K562 (cell line): ENCODE data around the gene WT1. TPM values are rescaled to one million over a fixed set of nuclear protein-coding genes. Genes with fewer than 3 reads are reported as not detected.

Experiments used
- E2F1 ChIP-seq: sonication (generic); formaldehyde crosslinking; IDR thresholded peaks from 2 replicates; pipeline ENCODE4 v1.8.1; 2023; ENCODE audit warnings: mild to moderate bottlenecking, missing genetic modification reagents, moderate library complexity
- GABPA ChIP-seq: fragments of 200-800 bp; sonication (Bioruptor generic); conservative IDR thresholded peaks from 2 replicates; pipeline ENCODE4 v1.6.1; 2016; ENCODE audit warnings: low read depth, missing genetic modification characterization, missing compliant biosample characterization
- HBP1 ChIP-seq: fragments of 450-650 bp; formaldehyde crosslinking; IDR thresholded peaks from 2 replicates; pipeline ENCODE4 v1.4.0; 2022; ENCODE audit warnings: missing genetic modification characterization
- MCM3 ChIP-seq: fragments of 450-650 bp; IDR thresholded peaks from 2 replicates; pipeline ENCODE4 v1.6.1; 2016
- MEIS2 ChIP-seq: fragments of 450-650 bp; IDR thresholded peaks from 2 replicates; pipeline ENCODE4 v1.6.1; 2014; ENCODE audit warnings: mild to moderate bottlenecking; ENCODE audit not compliant: partially characterized antibody
- NFYB ChIP-seq: IDR thresholded peaks from 2 replicates; pipeline ENCODE4 v1.6.1; 2011; ENCODE audit warnings: mild to moderate bottlenecking, moderate library complexity; ENCODE audit not compliant: insufficient read length; ENCODE audit errors: extremely low read depth
- SNAPC5 ChIP-seq: fragments of 250-450 bp; sonication (Bioruptor Pico); IDR thresholded peaks from 2 replicates; pipeline ENCODE4 v1.8.0; 2021; ENCODE audit warnings: moderate library complexity, mild to moderate bottlenecking, inconsistent platforms
- STAT5B ChIP-seq: fragments of 250-450 bp; sonication (Bioruptor Pico); IDR thresholded peaks from 2 replicates; pipeline ENCODE4 v1.8.0; 2021; ENCODE audit warnings: mild to moderate bottlenecking, inconsistent platforms
- TAF7 ChIP-seq: fragments of 450-650 bp; IDR thresholded peaks from 2 replicates; pipeline ENCODE4 v1.6.1; 2016; ENCODE audit warnings: missing genetic modification characterization, missing compliant biosample characterization
- YY1 ChIP-seq, 3 experiments: IDR thresholded peaks; 2 replicates each; pipeline ENCODE4 v1.6.1; 2011; ENCODE audit warnings: low read length in 2 of 3, mild to moderate bottlenecking in 2 of 3, moderate library complexity in 2 of 3, borderline replicate concordance in 1 of 3, control low read depth in 1 of 3, low read depth in 1 of 3; ENCODE audit not compliant: insufficient read depth in 3 of 3, insufficient replicate concordance in 2 of 3, control insufficient read depth in 1 of 3, insufficient read length in 1 of 3; ENCODE audit errors: extremely low read depth in 1 of 3
- ZFP36 ChIP-seq: fragments of 150-350 bp; IDR thresholded peaks from 2 replicates; pipeline ENCODE4 v1.6.1; 2018; ENCODE audit warnings: low read length, low read depth; ENCODE audit not compliant: partially characterized antibody
- ZNF407 ChIP-seq: fragments of 450-650 bp; IDR thresholded peaks from 2 replicates; pipeline ENCODE4 v1.6.1; 2016; ENCODE audit warnings: low read depth
- polyA plus RNA-seq, 8 experiments: library from polyadenylated mRNA; depleted of rRNA in 4 of 8; stranded (reverse) in 5 of 8; unstranded in 3 of 8; fragments of >200 nt; fragmentation: Nextera tagmentation in 2 of 8; fragmentation: Illumina TruSeq in 1 of 8; extraction: Ambion mirVana in 2 of 8; extraction: Trizol in 1 of 8; gene quantifications; 2 replicates each; pipeline versions ENCODE4 v1.2.1 to v1.2.3, GENCODE V29; 2011 to 2014; ENCODE audit warnings: inconsistent platforms in 1 of 8, missing spikeins in 1 of 8
- total RNA-seq, 7 experiments: library from RNA; depleted of rRNA in 6 of 7; stranded (reverse); fragments of >200 nt in 6 of 7; fragmentation: Illumina TruSeq in 2 of 7; extraction: Trizol in 2 of 7; gene quantifications; 2 replicates each; pipeline versions ENCODE4 v1.2.1 to v1.2.3, GENCODE V29; 2011 to 2021; ENCODE audit warnings: low replicate concordance in 1 of 7

Gene WT1
- total and polyA plus RNA-seq, 9 of the 15 experiments (the other 6 are each of a cell fraction or from before 2014, with no cell fraction given), result 7.1 to 33.8 (median 19.4) TPM

GRCh38 chr11:32433101-32433913 is 2.0 kb downstream of the WT1 start (continued):
- TF ChIP-seq ZNF407 (no peak), GABPA (tag) (no peak), SNAPC5 (CRISPR knock-in tag) (no peak), ZFP36 (no peak), MEIS2 (no peak), MCM3 (no peak), E2F1 (CRISPR knock-in tag) (no peak), STAT5B (CRISPR knock-in tag) (no peak), HBP1 (CRISPR knock-in tag) (no peak), YY1 (IDR thresholded peaks at IDR 0.05; ENCODE audit: borderline replicate concordance in 1 of 3, control insufficient read depth in 1 of 3, extremely low read depth in 1 of 3, insufficient read depth in 3 of 3, insufficient read length in 1 of 3, insufficient replicate concordance in 2 of 3, low read depth in 1 of 3, low read length in 2 of 3) (no peak), TAF7 (tag) (no peak), NFYB (no peak)
